ENCODE data around the gene MNT. TPM values are rescaled to one million over a fixed set of nuclear protein-coding genes. Genes with fewer than 3 reads are reported as not detected.

MNT gene
- total and polyA plus RNA-seq, 2 of the 8 experiments (the other 6 are each of a cell fraction or from before 2014, with no cell fraction given) = 5.0 to 17.3 TPM

DNA sequence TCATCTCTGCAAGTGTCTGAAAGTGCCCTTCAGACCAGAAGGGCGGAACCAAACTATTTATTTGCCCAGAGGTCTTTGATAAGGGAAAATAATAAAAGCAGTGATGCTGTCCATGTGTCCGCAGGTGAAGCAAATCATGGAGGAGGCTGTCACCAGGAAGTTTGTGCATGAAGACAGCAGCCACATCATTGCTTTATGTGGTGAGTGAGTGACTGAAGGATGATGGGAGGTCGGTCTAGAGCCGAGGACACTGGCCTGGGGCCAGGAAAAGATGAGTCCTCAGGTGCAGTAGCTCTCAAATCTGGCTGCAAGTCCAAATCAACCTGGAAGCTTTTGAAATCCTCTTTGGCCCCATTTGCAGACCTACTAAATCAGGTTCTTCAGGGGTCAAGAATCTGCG lies 57.4 kb downstream of the MNT start:
- H3K79me1 ChIP-seq (ENCODE audit: low read depth, low read length) = peaks cover 2% of the 10 kb centered on the region; the same call in 1 of the 2 replicates
- no peaks in the 10 kb centered on the region for H3K9me3 ChIP-seq (ENCODE audit: insufficient read depth in 2 of 2, low read depth in 1 of 2, low read length in 1 of 2)
- H3K14ac ChIP-seq (ENCODE audit: insufficient read length) = no peak overlapping the region
- H3K23ac ChIP-seq (ENCODE audit: insufficient read length) = no peak overlapping the region
- H3K27me3 ChIP-seq (replicated peaks in 1 of 4; ENCODE audit: control insufficient read depth in 3 of 4, extremely low read depth in 1 of 4, insufficient read depth in 3 of 4, low read length in 3 of 4) = no peaks in the 10 kb centered on the region
- no peak overlapping the region for H3K4ac ChIP-seq (replicated peaks; ENCODE audit: insufficient read length, low read depth, low read length)
- H3K4me2 ChIP-seq (ENCODE audit: insufficient read depth in 1 of 2, low read depth in 2 of 2, low read length in 2 of 2) = no peak overlapping the region
- H3K4me1 ChIP-seq (replicated peaks in 1 of 4; ENCODE audit: control insufficient read depth in 3 of 4, insufficient read depth in 4 of 4, low read length in 3 of 4) = peaks cover 4 to 15% (median 4%) of the 10 kb centered on the region in 4 experiments
- no peak for TF ChIP-seq CEBPB (IDR thresholded peaks at IDR 0.05; ENCODE audit: low read depth, low read length)
- TF ChIP-seq RFX5 (IDR thresholded peaks at IDR 0.05; ENCODE audit: borderline replicate concordance, low read depth, low read length) = no peak
- H2BK12ac ChIP-seq (ENCODE audit: low read depth, low read length) = no peak overlapping the region
- H2AFZ ChIP-seq (ENCODE audit: low read length) = no peak overlapping the region
- no peak overlapping the region for H2BK15ac ChIP-seq (ENCODE audit: low read length)
- no peak overlapping the region for H3K9ac ChIP-seq (replicated peaks in 1 of 4; ENCODE audit: extremely low read depth in 1 of 4, low read depth in 3 of 4, low read length in 3 of 4)
- no peak overlapping the region for H3K4me3 ChIP-seq (ENCODE audit: extremely low read depth in 1 of 4, insufficient read depth in 2 of 4, low read depth in 3 of 4, low read length in 4 of 4)
- ChIA-PET POLR2A (ENCODE audit: partially characterized antibody) (interaction anchor here (1.0 to 1.6 kb wide), 2 partner anchors 14 to 26 kb away, joined by 3 read pairs; no protein-coding TSS in a partner anchor), CTCF (ENCODE audit: partially characterized antibody) (interaction anchor here (1.0 kb wide), 1 partner anchor 10 kb away, joined by 4 read pairs; no protein-coding TSS in a partner anchor)
- H2BK20ac ChIP-seq (ENCODE audit: low read length) = no peak overlapping the region
- H3K23me2 ChIP-seq (ENCODE audit: low read depth, low read length) = 0 out of 2 replicates have a peak, but pooled peaks cover 4% of the 10 kb centered on the region
- H2BK120ac ChIP-seq (replicated peaks; ENCODE audit: low read depth, low read length) = no peak overlapping the region
- H4K91ac ChIP-seq (replicated peaks; ENCODE audit: insufficient read length, low read length) = no peak overlapping the region
- no peak overlapping the region for H2BK5ac ChIP-seq (ENCODE audit: low read depth, low read length)
- no peak overlapping the region for H3K27ac ChIP-seq (ENCODE audit: low read depth, low read length)
- no peak overlapping the region for H4K5ac ChIP-seq (ENCODE audit: insufficient read length, low read depth, low read length)
- no peaks in the 10 kb centered on the region for H4K20me1 ChIP-seq (replicated peaks in 1 of 2; ENCODE audit: control insufficient read depth in 1 of 2, insufficient read depth in 2 of 2, low read length in 2 of 2)
- FAIRE-seq (no peak), DNase-seq (ENCODE audit: low read depth in 1 of 2, low spot score in 2 of 2) (no peak)
- peaks cover 0 to 6% of the 10 kb centered on the region in 2 experiments; a peak in 2 of 4 replicates for H3K79me2 ChIP-seq (ENCODE audit: control insufficient read depth in 1 of 2, insufficient read depth in 2 of 2, low read length in 2 of 2)
- no peak overlapping the region for H4K8ac ChIP-seq (ENCODE audit: extremely low read depth, insufficient read depth, low read length)
- no peak overlapping the region for H2AK5ac ChIP-seq (ENCODE audit: low read depth, low read length)
- H3K36me3 ChIP-seq (ENCODE audit: control insufficient read depth in 2 of 4, insufficient read depth in 4 of 4, low read length in 3 of 4) = peaks cover 0 to 15% (median 2%) of the 10 kb centered on the region in 4 experiments; a peak in 4 of 8 replicates
- 85% methylated on average over 5 of the region's 5 CpGs; no CpG with 5 or more reads in 1 of the 2 experiments for WGBS, 2 experiments (ENCODE audit: extremely low coverage in 1 of 2, insufficient coverage in 1 of 2, insufficient read length in 1 of 2, insufficient replicate concordance in 2 of 2, low coverage in 1 of 2, low lambda C conversion rate in 2 of 2, missing lambda C conversion rate in 1 of 2)
- H3K18ac ChIP-seq (ENCODE audit: extremely low read depth, low read length) = no peak overlapping the region
- H3K56ac ChIP-seq (replicated peaks; ENCODE audit: insufficient read length, low read depth, low read length) = no peak overlapping the region
